H9 (cell line): ENCODE results near the gene POTEG. TPM values are rescaled to one million over a fixed set of nuclear protein-coding genes. Genes with fewer than 3 reads are reported as not detected.
"Not testable (repeated sequence)": the region's sequence is repeated elsewhere in the genome, so short reads cannot be mapped to it uniquely, and the experiment has no call there.

Experiments used
- DNase-seq: peaks from one replicate; pipeline ENCODE4 v3.0.0-alpha.2; 2017
- H2AFZ ChIP-seq: one replicate; pipeline ENCODE4 v1.6.1; 2013; ENCODE audit warnings: mild to moderate bottlenecking, low read length, control low read depth, moderate library complexity
- H2AK5ac ChIP-seq: 2 replicates; pipeline ENCODE4 v1.6.1; 2013; ENCODE audit warnings: low read length, control low read depth, mixed read lengths; ENCODE audit not compliant: insufficient read length
- H2BK120ac ChIP-seq: one replicate; pipeline ENCODE4 v1.6.1; 2013; ENCODE audit warnings: low read depth, mild to moderate bottlenecking, low read length, control low read depth, inconsistent platforms; ENCODE audit not compliant: poor library complexity, severe bottlenecking
- H2BK12ac ChIP-seq: 2 replicates; pipeline ENCODE4 v1.6.1; 2013; ENCODE audit warnings: low read length, control low read depth, mixed read lengths, low read depth; ENCODE audit not compliant: insufficient read length
- H2BK15ac ChIP-seq: 2 replicates; pipeline ENCODE4 v1.6.1; 2013; ENCODE audit warnings: low read depth, low read length, control low read depth
- H2BK20ac ChIP-seq: one replicate; pipeline ENCODE4 v1.6.1; 2013; ENCODE audit warnings: low read depth, mild to moderate bottlenecking, low read length, control low read depth, inconsistent platforms; ENCODE audit not compliant: poor library complexity, severe bottlenecking
- H2BK5ac ChIP-seq: 2 replicates; pipeline ENCODE4 v1.6.1; 2013; ENCODE audit warnings: low read length, control low read depth, mixed read lengths; ENCODE audit not compliant: insufficient read length
- H3K14ac ChIP-seq: 2 replicates; pipeline ENCODE4 v1.6.1; 2013; ENCODE audit warnings: low read length, control low read depth; ENCODE audit not compliant: insufficient read depth
- H3K18ac ChIP-seq: 2 replicates; pipeline ENCODE4 v1.6.1; 2013; ENCODE audit warnings: low read depth, mild to moderate bottlenecking, mixed read lengths, low read length, control low read depth; ENCODE audit not compliant: insufficient read length
- H3K23ac ChIP-seq: 2 replicates; pipeline ENCODE4 v1.6.1; 2013; ENCODE audit warnings: low read length, control low read depth, mixed read lengths, low read depth; ENCODE audit not compliant: insufficient read length
- H3K23me2 ChIP-seq: 2 replicates; pipeline ENCODE4 v1.6.1; 2013; ENCODE audit warnings: low read depth, mild to moderate bottlenecking, mixed read lengths, low read length, control low read depth; ENCODE audit not compliant: insufficient read length, poor library complexity, severe bottlenecking
- H3K27ac ChIP-seq: 2 replicates; pipeline ENCODE4 v1.5.1; 2013; ENCODE audit warnings: low read length, control low read depth, mixed read lengths, low read depth; ENCODE audit not compliant: insufficient read length
- H3K27me3 ChIP-seq: 2 replicates; pipeline ENCODE4 v1.6.1; 2013; ENCODE audit warnings: low read length, control low read depth, inconsistent platforms; ENCODE audit not compliant: insufficient read depth
- H3K4ac ChIP-seq: 2 replicates; pipeline ENCODE4 v1.6.1; 2013; ENCODE audit warnings: low read depth, mild to moderate bottlenecking, control low read depth, inconsistent platforms, low read length, moderate library complexity
- H3K4me1 ChIP-seq: 2 replicates; pipeline ENCODE4 v1.6.1; 2013; ENCODE audit warnings: low read length, control low read depth, inconsistent platforms; ENCODE audit not compliant: insufficient read depth
- H3K4me2 ChIP-seq: 2 replicates; pipeline ENCODE4 v1.6.1; 2013; ENCODE audit warnings: low read length, control low read depth, mixed read lengths; ENCODE audit not compliant: insufficient read length, insufficient read depth
- H3K56ac ChIP-seq: 2 replicates; pipeline ENCODE4 v1.6.1; 2013; ENCODE audit warnings: low read depth, mild to moderate bottlenecking, mixed read lengths, low read length, control low read depth; ENCODE audit not compliant: insufficient read length
- H3K79me1 ChIP-seq: 2 replicates; pipeline ENCODE4 v1.6.1; 2013; ENCODE audit warnings: low read depth, mild to moderate bottlenecking, moderate library complexity, low read length, control low read depth, inconsistent platforms; ENCODE audit not compliant: insufficient read depth, poor library complexity, severe bottlenecking
- H3K79me2 ChIP-seq: 2 replicates; pipeline ENCODE4 v1.6.1; 2013; ENCODE audit warnings: low read length, control low read depth, inconsistent platforms; ENCODE audit not compliant: insufficient read depth
- H3K9ac ChIP-seq: 2 replicates; pipeline ENCODE4 v1.6.1; 2013; ENCODE audit warnings: low read length, control low read depth, mixed read lengths; ENCODE audit not compliant: insufficient read length; ENCODE audit errors: extremely low read depth
- H3K9me3 ChIP-seq: one replicate; pipeline ENCODE4 v1.6.1; 2013; ENCODE audit warnings: low read depth, low read length, inconsistent platforms; ENCODE audit not compliant: control insufficient read depth
- H3T11ph ChIP-seq: one replicate; pipeline ENCODE4 v1.6.1; 2013; ENCODE audit warnings: mild to moderate bottlenecking, low read length, control low read depth, inconsistent platforms
- H4K20me1 ChIP-seq: one replicate; pipeline ENCODE4 v1.6.1; 2013; ENCODE audit not compliant: control insufficient read depth, insufficient read length, insufficient read depth
- H4K5ac ChIP-seq: 2 replicates; pipeline ENCODE4 v1.6.1; 2013; ENCODE audit warnings: low read depth, mild to moderate bottlenecking, mixed read lengths, low read length, control low read depth; ENCODE audit not compliant: insufficient read length
- H4K8ac ChIP-seq: replicated peaks from 2 replicates; pipeline ENCODE4 v1.6.1; 2013; ENCODE audit warnings: low read length, control low read depth, mixed read lengths, low read depth; ENCODE audit not compliant: insufficient read length
- H4K91ac ChIP-seq: 2 replicates; pipeline ENCODE4 v1.6.1; 2013; ENCODE audit warnings: low read depth, mild to moderate bottlenecking, moderate library complexity, mixed read lengths, low read length, control low read depth; ENCODE audit not compliant: insufficient read length
- H3K27ac Mint-ChIP-seq, 3 experiments: 2 replicates in 2 of 3; 3 replicates in 1 of 3; pipeline ENCODE4 v1.8.0; 2020 to 2021; ENCODE audit warnings: mixed read lengths in 3 of 3, mild to moderate bottlenecking in 1 of 3, moderate library complexity in 1 of 3
- H3K27me3 Mint-ChIP-seq: 2 replicates; pipeline ENCODE4 v1.8.0; 2021; ENCODE audit warnings: low read depth, mild to moderate bottlenecking, moderate library complexity, mixed read lengths
- H3K36me3 Mint-ChIP-seq, 3 experiments: 2 replicates in 2 of 3; 3 replicates in 1 of 3; pipeline ENCODE4 v1.8.0; 2020 to 2021; ENCODE audit warnings: low read depth in 3 of 3, mixed read lengths in 3 of 3; ENCODE audit not compliant: insufficient read depth in 1 of 3
- H3K4me1 Mint-ChIP-seq, 2 experiments: 2 replicates each; pipeline ENCODE4 v1.8.0; 2020; ENCODE audit warnings: mixed read lengths in 2 of 2
- H3K4me3 Mint-ChIP-seq, 2 experiments: 2 replicates in 1 of 2; 3 replicates in 1 of 2; pipeline ENCODE4 v1.8.0; 2020 to 2021; ENCODE audit warnings: mild to moderate bottlenecking in 2 of 2, mixed read lengths in 2 of 2, moderate library complexity in 1 of 2
- H3K9me3 Mint-ChIP-seq, 2 experiments: 2 replicates in 1 of 2; 3 replicates in 1 of 2; pipeline ENCODE4 v1.8.0; 2020; ENCODE audit warnings: mild to moderate bottlenecking in 2 of 2, mixed read lengths in 2 of 2, moderate library complexity in 1 of 2
- WGBS: extraction: QIAGEN DNeasy Blood & Tissue Kit; methylation state at CpG from one replicate; pipeline ENCODE4 v1.1.7; 2013; ENCODE audit warnings: missing lambda C conversion rate, low lambda C conversion rate, mixed read lengths; ENCODE audit not compliant: insufficient read length; ENCODE audit errors: extremely low coverage; 5-methylcytosine and 5-hydroxymethylcytosine counted together
- total RNA-seq: library from RNA; stranded (reverse); gene quantifications from 2 replicates; pipeline ENCODE4 v1.2.1, GENCODE V29; 2021

The POTEG gene
- total RNA-seq, 1 experiment from 2014 or later, result not detected

DNA sequence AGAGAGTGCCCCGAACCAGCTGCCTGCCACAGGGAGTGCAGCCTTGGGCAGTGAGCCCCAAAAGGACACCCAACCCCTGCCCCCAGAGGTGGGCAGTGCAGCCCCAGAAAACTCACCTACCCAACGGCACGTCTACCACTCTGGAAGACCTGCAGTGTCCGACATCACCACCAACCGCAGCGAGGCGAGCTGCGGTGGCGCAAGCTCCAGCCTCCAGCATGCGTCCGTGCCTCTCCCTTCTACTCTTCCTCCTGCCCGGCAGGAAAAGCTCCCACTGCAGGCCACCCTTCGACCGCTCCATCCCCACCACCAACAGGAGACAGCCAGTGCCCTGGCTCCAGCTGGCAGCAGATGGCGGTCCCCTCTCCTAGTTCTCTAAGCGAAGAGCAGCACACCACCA lies 47.3 kb upstream of the POTEG start:
- not testable (repeated sequence) for H2BK120ac ChIP-seq, H2BK12ac ChIP-seq, H3K18ac ChIP-seq, H2BK5ac ChIP-seq, H3K27ac ChIP-seq, DNase-seq, H2BK20ac ChIP-seq, H3K4me1 Mint-ChIP-seq, H3K4me2 ChIP-seq, H3K4me3 Mint-ChIP-seq, H3K27me3 ChIP-seq, H2AK5ac ChIP-seq, H3K36me3 Mint-ChIP-seq, H3K79me1 ChIP-seq, H4K91ac ChIP-seq, H3K27ac Mint-ChIP-seq, H4K8ac ChIP-seq, H3K23me2 ChIP-seq, H3K4ac ChIP-seq, H3K27me3 Mint-ChIP-seq, H3K4me1 ChIP-seq, H3K9ac ChIP-seq, H3K9me3 ChIP-seq, H4K20me1 ChIP-seq, H3K23ac ChIP-seq, H2BK15ac ChIP-seq, H3K79me2 ChIP-seq, H4K5ac ChIP-seq, H2AFZ ChIP-seq, H3K14ac ChIP-seq, H3K56ac ChIP-seq, H3T11ph ChIP-seq
- H3K9me3 Mint-ChIP-seq, result peaks cover 6 to 14% of the 10 kb centered on the region in 2 experiments
- no CpG with 5 or more reads among the region's 16 CpGs for WGBS

GRCh38 chr14:19480491-19480890 lies 46.4 kb upstream of the POTEG start:
- not testable (repeated sequence) for H3K9me3 ChIP-seq, H3K27ac Mint-ChIP-seq, H3T11ph ChIP-seq, H2AFZ ChIP-seq, H3K27ac ChIP-seq, H3K4ac ChIP-seq, H3K36me3 Mint-ChIP-seq, H2BK120ac ChIP-seq, H3K79me2 ChIP-seq, H3K79me1 ChIP-seq, H3K27me3 ChIP-seq, H3K4me2 ChIP-seq, DNase-seq, H2BK12ac ChIP-seq, H3K23ac ChIP-seq, H3K23me2 ChIP-seq, H3K4me3 Mint-ChIP-seq, H4K91ac ChIP-seq, H2BK20ac ChIP-seq, H2BK15ac ChIP-seq, H3K4me1 Mint-ChIP-seq, H3K18ac ChIP-seq, H4K8ac ChIP-seq, H3K9ac ChIP-seq, H2AK5ac ChIP-seq, H3K56ac ChIP-seq, H3K4me1 ChIP-seq, H4K5ac ChIP-seq, H3K27me3 Mint-ChIP-seq, H2BK5ac ChIP-seq, H3K14ac ChIP-seq, H4K20me1 ChIP-seq
- no CpG with 5 or more reads among the region's 5 CpGs for WGBS
- H3K9me3 Mint-ChIP-seq, result peaks cover 6 to 14% of the 10 kb centered on the region in 2 experiments
